Measurements from ENCODE around the gene CAPN15. TPM values are rescaled to one million over a fixed set of nuclear protein-coding genes. Genes with fewer than 3 reads are reported as not detected.

The CAPN15 gene
- total RNA-seq, 1 experiment from 2014 or later = 91.2 TPM

DNA sequence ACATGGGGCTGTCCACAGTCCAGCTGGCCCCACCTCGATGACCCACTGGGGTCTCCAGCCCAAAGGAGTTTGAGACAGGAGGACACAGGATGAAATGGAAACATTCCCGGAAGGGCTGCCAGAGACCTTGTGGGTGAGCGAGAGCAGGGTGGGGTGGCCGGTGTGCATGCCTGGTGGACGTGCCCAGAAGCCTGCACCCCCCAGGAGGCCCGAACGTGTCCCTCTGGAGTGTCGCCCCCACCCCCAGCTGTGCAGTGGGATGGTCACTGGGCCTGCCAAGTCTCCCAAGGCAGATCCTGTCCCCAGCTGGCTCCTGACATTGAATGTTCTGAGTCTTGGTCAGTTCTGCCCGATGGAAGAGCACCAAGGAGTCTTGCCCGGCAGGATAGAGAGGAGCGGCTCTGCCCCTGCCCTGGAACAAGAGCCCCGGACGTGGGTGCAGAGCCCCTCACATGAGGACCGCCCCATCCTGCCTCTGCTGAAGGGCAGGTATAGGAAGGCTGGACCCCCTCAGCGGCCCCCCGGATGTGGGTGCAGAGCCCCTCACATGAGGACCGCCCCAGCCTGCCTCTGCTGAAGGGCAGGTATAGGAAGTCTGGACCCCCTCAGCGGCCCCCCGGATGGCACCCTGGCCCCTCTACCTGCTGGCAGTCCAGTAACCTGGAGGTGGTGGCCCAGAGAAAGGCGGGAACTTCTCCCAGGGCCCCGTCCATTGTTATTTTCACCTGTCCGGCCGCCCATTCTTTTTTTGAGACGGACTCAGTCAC, 3.1 kb upstream of the CAPN15 start:
- CTCF ChIA-PET = no interaction called here
- no TSS peak for BruUV-seq (replicated peaks)

DNA sequence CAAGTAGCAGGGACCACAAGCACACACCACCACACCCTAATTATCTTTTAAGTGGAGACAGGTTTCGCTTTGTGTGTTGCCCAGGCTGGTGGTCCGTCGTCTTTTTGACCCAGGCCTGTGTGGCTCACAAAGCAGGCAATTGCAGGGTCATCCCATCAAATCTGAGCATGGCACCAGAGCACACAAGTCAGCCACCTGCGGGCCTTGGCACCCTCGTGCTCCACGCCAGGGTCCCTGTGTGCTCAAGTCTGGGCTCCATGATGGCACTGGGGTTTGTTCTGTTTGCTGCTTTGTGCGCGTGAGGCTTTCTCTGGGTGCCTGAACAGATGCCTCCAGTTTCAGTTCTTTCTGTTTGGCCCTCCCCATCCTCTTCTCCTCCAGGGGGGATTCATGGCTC, 2.4 kb upstream of the CAPN15 start:
- intact Hi-C loops (cut with micrococcal nuclease; ENCODE audit: unreplicated experiment) = loop anchor here (5.0 kb wide), 1 partner anchor 123 kb away; the partner anchor contains the start of gene DECR2

More for the DNA sequence above, 3.1 kb upstream of the CAPN15 start:
- no peak overlapping the region for H3K27ac ChIP-seq (ENCODE audit: low read depth, low read length, poor library complexity, severe bottlenecking)
- H3K36me3 ChIP-seq (ENCODE audit: insufficient read depth, low read length, poor library complexity, severe bottlenecking) = peaks cover 9% of the 10 kb centered on the region
- no peaks in the 10 kb centered on the region for H3K9me3 ChIP-seq (ENCODE audit: low read depth, low read length, poor library complexity, severe bottlenecking)
- POLR2A ChIA-PET (ENCODE audit: low non-redundant PET) = no interaction called here
- H3K27me3 ChIP-seq (replicated peaks; ENCODE audit: insufficient read depth, low read depth, low read length, poor library complexity) = no peaks in the 10 kb centered on the region
- peaks cover 7% of the 10 kb centered on the region for H3K4me1 ChIP-seq (ENCODE audit: insufficient read depth, low read length, poor library complexity, severe bottlenecking)
- H3K4me3 ChIP-seq (ENCODE audit: low read depth, low read length, poor library complexity, severe bottlenecking) = no peak overlapping the region
- DNase-seq (ENCODE audit: low spot score) = no peak
- TF ChIP-seq EZH2 (IDR thresholded peaks at IDR 0.05; ENCODE audit: borderline replicate concordance, low read depth, low read length, poor library complexity, severe bottlenecking) = no peak
- TF ChIP-seq, protein P1, sequence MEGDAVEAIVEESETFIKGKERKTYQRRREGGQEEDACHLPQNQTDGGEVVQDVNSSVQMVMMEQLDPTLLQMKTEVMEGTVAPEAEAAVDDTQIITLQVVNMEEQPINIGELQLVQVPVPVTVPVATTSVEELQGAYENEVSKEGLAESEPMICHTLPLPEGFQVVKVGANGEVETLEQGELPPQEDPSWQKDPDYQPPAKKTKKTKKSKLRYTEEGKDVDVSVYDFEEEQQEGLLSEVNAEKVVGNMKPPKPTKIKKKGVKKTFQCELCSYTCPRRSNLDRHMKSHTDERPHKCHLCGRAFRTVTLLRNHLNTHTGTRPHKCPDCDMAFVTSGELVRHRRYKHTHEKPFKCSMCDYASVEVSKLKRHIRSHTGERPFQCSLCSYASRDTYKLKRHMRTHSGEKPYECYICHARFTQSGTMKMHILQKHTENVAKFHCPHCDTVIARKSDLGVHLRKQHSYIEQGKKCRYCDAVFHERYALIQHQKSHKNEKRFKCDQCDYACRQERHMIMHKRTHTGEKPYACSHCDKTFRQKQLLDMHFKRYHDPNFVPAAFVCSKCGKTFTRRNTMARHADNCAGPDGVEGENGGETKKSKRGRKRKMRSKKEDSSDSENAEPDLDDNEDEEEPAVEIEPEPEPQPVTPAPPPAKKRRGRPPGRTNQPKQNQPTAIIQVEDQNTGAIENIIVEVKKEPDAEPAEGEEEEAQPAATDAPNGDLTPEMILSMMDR (conservative IDR thresholded peaks at IDR 0.05; ENCODE audit: low read depth, low read length) = no peak
- intact Hi-C loops (cut with micrococcal nuclease; ENCODE audit: unreplicated experiment) = loop anchor here (5.0 kb wide), 1 partner anchor 122 kb away; the partner anchor contains the start of gene DECR2

DNA sequence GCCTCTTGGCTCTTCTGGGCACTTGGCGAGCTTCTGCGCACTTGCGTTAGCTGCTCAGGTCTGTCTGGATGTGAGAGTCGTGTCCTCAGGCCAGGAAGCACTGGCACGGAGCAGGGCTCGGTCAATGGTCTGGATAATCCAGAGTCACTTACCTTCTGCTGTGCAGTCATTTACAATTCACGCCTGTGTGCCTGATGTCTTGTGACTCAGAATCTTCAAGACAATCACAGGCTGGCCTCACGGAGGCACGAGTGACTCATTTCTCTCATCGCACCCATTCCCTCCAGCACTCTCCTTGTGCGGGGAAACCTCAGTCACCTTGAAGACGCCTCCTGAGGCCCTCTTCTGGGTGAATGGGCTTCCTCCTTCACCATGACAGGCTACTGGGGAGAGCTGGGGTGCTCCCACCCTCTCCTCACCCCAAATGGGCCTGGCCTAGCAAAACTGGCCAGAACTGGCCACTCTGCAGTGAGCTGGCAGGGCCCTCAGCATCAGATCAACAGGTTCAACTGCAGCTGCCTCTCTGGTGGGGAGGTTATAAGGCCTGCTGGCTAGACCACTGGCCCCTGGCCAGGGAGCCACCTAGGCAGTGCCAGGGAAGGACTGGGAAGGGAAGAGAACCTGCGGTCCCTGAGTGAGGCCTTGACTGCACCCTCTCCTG, 1.9 kb upstream of the CAPN15 start:
- intact Hi-C loops (cut with micrococcal nuclease; ENCODE audit: unreplicated experiment) = loop anchor here (5.0 kb wide), 1 partner anchor 123 kb away; the partner anchor contains the start of gene DECR2
- Histone ChIP-seq H3K4me1 (ENCODE audit: insufficient read depth, low read length, poor library complexity, severe bottlenecking) (peaks cover 7% of the 10 kb centered on the region), H3K27ac (ENCODE audit: low read depth, low read length, poor library complexity, severe bottlenecking) (peak overlapping the region; percentile 98), H3K4me3 (ENCODE audit: low read depth, low read length, poor library complexity, severe bottlenecking) (peak overlapping the region; percentile 96), H3K27me3 (replicated peaks; ENCODE audit: insufficient read depth, low read depth, low read length, poor library complexity) (no peaks in the 10 kb centered on the region), H3K9me3 (ENCODE audit: low read depth, low read length, poor library complexity, severe bottlenecking) (no peaks in the 10 kb centered on the region), H3K36me3 (ENCODE audit: insufficient read depth, low read length, poor library complexity, severe bottlenecking) (peaks cover 7% of the 10 kb centered on the region)
- peak; percentile 58 for DNase-seq (ENCODE audit: low spot score)
- TF ChIP-seq, protein P1 (conservative IDR thresholded peaks at IDR 0.05; ENCODE audit: low read depth, low read length) = no peak
- TF ChIP-seq EZH2 (IDR thresholded peaks at IDR 0.05; ENCODE audit: borderline replicate concordance, low read depth, low read length, poor library complexity, severe bottlenecking) = no peak
- ChIA-PET POLR2A (ENCODE audit: low non-redundant PET) (interaction anchor here (0.5 kb wide), 1 partner anchor 94 kb away, joined by 3 read pairs; no protein-coding TSS in a partner anchor), CTCF (no interaction called here)
- BruUV-seq (replicated peaks) = no TSS peak

More for the DNA sequence above, 2.4 kb upstream of the CAPN15 start:
- Histone ChIP-seq H3K9me3 (ENCODE audit: low read depth, low read length, poor library complexity, severe bottlenecking) (no peaks in the 10 kb centered on the region), H3K27ac (ENCODE audit: low read depth, low read length, poor library complexity, severe bottlenecking) (peak overlapping the region; percentile 98), H3K4me1 (ENCODE audit: insufficient read depth, low read length, poor library complexity, severe bottlenecking) (peaks cover 7% of the 10 kb centered on the region), H3K36me3 (ENCODE audit: insufficient read depth, low read length, poor library complexity, severe bottlenecking) (peaks cover 7% of the 10 kb centered on the region), H3K4me3 (ENCODE audit: low read depth, low read length, poor library complexity, severe bottlenecking) (no peak overlapping the region), H3K27me3 (replicated peaks; ENCODE audit: insufficient read depth, low read depth, low read length, poor library complexity) (no peaks in the 10 kb centered on the region)
- ChIA-PET POLR2A (ENCODE audit: low non-redundant PET) (interaction anchor here (0.5 kb wide), 1 partner anchor 93 kb away, joined by 3 read pairs; no protein-coding TSS in a partner anchor), CTCF (no interaction called here)
- BruUV-seq (replicated peaks) = no TSS peak
- no peak for DNase-seq (ENCODE audit: low spot score)
- no peak for TF ChIP-seq EZH2 (IDR thresholded peaks at IDR 0.05; ENCODE audit: borderline replicate concordance, low read depth, low read length, poor library complexity, severe bottlenecking)
- TF ChIP-seq, protein P1 (conservative IDR thresholded peaks at IDR 0.05; ENCODE audit: low read depth, low read length) = no peak

All from A673 (cell line).